HG03432 (cell line): ENCODE data around the gene OR1J1.

Experiments
- ATAC-seq: cut with Tn5 transposase; IDR thresholded peaks from one replicate; pipeline ENCODE4 v1.9.1; 2021; ENCODE audit warnings: mild to moderate bottlenecking, moderate library complexity; ENCODE audit not compliant: unreplicated experiment

Gene OR1J1, protein sequence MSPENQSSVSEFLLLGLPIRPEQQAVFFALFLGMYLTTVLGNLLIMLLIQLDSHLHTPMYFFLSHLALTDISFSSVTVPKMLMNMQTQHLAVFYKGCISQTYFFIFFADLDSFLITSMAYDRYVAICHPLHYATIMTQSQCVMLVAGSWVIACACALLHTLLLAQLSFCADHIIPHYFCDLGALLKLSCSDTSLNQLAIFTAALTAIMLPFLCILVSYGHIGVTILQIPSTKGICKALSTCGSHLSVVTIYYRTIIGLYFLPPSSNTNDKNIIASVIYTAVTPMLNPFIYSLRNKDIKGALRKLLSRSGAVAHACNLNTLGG

DNA sequence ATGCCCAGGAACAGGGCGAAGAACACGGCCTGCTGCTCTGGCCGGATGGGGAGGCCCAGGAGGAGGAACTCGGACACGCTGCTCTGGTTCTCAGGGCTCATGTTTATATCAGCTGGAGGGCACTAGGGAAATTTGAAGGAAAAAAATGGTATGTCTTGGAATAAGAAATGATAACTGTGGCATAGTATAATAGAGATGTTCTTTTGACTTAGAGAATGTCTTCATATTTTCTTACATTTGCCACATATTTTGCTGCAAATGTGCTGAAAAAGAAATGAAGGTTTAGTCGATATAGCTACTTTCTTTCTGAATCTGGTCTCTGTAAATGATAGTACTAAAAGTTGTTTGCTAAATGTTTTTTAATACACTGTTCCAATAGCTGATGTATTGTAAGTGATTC, at the start of gene OR1J1:
Gene OR1J1, minus strand, starts transcription at position 101 of the 400 bp plus-strand sequence. Its CDS starts 0 bp downstream, at position 101.
- no peak for ATAC-seq

DNA sequence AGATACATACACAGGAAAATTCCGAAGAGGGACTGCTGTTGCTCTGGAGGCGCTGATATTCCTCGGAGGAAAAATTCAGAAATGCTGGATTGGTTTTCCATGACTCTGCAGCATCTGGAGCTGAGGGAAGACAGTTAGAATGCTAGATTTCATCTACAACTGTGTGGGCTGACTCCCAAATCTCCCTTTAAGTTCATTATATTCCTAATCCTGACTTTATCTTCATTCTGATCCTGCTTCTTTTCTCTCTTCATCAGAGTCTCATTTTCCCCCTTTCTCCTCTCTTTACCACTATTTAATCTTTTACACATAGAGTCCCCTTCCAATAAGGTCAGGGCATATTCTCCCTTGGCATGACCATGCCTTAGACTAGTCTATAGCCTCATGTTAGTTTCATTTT, 49.5 kb upstream of the OR1J1 start, which contains the start of gene OR1N1:
Gene OR1N1, minus strand, starts transcription at position 101 of the 400 bp plus-strand sequence. Its CDS starts 0 bp downstream, at position 101.
- no peak for ATAC-seq

DNA sequence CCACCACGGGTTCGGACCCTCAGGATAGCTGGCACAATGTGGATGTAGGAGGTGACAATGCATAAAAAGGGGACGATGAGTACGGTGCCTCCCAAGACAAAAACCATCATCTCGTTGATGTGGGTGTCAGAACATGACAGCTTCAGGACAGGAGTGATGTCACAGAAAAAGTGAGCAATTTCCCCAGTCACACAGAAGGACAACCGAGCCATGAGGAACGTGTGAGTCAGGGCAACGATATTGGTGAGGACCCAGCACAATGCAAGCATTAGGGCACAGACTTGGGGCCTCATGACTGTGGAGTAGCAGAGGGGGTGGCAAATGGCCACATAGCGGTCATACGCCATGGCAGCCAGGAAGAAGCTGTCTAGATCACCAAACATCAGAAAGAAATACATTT, 48.9 kb upstream of the OR1J1 start:
- ATAC-seq: no peak

DNA sequence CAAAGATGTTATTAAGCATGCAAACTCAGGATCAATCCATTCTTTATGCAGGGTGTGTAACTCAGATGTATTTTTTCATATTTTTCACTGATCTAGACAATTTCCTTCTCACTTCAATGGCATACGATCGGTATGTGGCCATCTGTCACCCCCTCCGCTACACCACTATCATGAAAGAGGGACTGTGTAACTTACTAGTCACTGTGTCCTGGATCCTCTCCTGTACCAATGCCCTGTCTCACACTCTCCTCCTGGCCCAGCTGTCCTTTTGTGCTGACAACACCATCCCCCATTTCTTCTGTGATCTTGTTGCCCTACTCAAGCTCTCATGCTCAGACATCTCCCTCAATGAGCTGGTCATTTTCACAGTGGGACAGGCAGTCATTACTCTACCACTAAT, 41.6 kb upstream of the OR1J1 start:
- no peak for ATAC-seq

DNA sequence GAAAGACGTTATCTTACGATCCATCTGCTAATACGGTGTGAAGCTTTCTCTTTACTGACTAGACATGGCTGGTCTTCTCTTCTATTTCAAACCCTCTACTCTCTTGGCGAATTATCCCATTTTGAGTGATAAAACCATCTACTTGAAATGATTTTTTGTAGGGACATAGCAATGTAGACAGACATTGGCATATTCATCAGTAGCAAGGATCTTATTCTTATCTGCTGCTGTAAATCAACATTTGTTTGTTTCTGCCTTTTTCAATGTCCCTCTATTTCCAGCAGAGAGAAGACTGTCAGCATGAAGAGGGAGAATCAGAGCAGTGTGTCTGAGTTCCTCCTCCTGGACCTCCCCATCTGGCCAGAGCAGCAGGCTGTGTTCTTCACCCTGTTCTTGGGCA, 41.1 kb upstream of the OR1J1 start, which contains the start of gene OR1J4:
Gene OR1J4, plus strand, starts transcription at position 301 of the 400 bp plus-strand sequence. Its CDS starts 0 bp downstream, at position 301.
- no peak for ATAC-seq

DNA sequence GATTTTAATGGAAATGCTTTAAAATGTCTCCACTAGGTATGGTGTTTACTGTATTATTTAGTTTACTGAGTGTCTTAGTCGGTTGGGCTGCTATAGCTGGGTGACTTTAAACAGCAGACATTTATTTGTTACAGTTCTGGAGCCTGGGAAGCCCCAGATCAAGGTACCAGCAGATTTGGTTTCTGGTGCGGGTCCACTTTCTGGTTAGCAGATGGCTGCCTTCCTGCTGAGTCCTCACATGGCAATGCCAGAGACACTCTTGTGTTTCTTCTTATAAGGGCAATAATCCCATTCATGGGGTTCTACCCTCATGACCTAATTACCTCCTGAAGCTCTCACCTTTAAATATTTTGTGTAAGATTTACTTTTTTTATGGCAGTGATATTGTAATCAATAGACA, 40.5 kb upstream of the OR1J1 start:
- ATAC-seq: no peak

DNA sequence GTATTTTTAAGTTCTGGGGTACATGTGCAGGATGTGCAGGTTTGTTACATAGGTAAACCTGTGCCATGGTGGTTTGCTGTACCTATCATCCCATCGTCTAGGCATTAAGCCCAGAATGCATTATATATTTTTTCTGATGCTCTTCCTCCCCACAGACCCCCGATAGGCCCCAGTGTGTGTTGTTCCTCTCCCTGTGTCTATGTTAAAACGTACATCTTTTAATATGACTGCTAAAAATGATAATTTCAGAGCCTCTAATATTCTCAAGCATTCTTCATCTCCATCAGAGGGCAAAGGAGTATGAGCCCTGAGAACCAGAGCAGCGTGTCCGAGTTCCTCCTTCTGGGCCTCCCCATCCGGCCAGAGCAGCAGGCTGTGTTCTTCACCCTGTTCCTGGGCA, 32.8 kb upstream of the OR1J1 start, which contains the start of gene OR1J2:
Gene OR1J2, plus strand, starts transcription at position 301 of the 400 bp plus-strand sequence. Its CDS starts 0 bp downstream, at position 301.
- ATAC-seq: no peak

DNA sequence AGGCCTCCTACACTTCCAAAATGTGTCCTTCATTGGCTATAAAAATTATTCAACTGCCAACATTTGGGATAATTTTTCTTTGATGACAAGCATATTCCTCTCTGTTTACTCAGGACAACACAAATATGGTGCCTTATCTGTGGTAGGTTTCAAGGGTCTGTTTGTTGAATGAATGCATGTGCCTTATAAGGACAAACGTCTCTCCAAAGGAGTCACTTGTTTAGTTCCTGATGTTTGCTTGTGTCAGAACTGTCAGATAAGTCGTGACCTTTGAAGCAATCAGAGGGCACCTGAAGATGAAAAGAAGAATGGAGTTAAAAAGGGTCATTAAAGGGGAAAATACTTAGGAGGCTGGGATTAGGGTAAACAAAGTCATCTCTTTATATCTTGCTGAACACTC, 29.2 kb upstream of the OR1J1 start:
- ATAC-seq: no peak

DNA sequence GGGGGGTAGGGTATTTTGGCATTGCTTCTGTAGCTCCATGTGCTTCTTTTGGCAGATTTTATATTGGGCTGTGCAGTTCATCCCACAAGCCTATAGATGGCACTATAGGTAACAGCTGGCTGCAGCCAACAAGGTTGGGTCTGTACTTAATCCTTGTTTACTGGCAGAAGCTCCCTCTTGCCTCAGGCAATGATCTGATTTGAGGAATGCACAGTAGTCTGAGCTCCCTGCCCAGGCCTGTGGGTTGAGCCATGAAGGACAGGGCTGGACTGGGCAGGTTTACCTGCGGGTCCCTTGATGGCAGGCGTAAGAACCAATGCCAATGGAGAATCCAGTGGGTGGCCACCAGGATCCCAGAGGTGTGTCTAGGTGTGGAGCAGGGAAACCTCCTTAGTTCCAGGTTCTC, 21.2 kb upstream of the OR1J1 start:
- no peak for ATAC-seq

DNA sequence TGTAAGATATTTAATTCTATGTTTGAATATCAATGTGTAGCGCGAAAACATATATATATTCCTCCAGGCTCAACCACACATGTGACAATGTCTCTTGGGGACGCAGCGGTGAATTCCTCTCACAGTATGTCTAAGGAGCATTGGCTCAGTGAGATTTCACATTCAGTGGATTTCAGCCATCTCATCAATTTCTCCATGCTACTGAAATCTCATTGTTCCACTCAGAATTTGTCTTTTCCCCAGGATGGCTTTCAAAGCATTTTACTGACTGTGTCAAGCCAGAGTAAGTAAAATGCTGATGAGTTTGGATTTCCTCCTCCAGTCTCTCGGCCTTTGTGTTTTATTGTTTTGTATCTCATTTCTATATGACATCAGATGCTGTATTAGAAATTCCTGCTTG, 1.3 kb upstream of the OR1J1 start:
- ATAC-seq: no peak

DNA sequence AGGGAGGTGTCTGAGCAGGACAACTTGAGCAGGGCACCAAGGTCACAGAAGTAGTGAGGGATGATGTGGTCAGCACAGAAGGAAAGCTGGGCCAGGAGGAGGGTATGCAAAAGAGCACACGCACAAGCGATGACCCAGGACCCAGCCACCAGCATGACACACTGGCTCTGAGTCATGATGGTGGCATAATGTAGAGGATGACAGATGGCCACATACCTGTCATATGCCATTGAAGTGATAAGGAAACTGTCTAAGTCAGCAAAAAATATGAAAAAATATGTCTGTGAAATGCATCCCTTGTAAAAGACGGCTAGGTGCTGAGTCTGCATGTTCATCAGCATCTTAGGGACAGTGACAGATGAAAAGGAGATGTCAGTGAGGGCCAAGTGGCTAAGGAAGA, 380 bp downstream of the OR1J1 start:
- no peak for ATAC-seq

DNA sequence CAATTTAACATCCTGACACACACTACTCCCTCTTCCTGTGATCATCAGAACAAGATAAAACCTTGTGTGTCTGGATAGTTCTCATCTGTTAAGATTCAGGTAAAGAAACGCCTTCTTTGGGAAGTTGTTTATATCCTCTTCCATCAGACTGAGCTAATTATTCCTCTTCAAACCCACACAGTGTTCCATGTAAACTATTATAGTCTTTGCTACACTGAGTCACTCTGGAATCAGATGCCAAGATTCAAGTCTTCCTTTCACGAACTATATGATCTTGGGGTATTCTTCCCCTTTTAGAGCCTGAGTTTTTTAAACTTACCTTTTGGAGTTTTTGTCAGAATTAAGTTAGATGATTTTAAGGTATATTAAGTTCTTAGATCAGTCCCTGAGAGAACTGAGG, 2.0 kb downstream of the OR1J1 start:
- ATAC-seq: no peak

DNA sequence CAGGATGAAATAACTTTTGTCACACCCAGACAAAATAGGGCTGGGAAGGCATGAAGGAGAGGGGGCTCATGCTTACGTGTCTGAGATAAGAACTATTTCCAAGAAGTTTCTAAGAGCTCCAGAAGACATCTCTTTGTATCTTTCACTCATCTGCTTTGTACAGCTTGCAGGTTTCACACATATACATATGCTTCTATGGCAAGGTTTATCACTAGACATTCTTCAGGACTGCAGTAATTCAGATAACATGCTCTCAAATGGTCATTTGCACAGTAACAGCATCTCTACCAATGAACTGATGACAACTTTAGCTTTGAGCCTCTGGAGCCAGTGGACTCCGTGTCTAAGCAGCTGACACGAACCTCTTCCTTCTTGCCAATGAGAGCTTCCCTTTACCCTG, 3.2 kb downstream of the OR1J1 start:
- no peak for ATAC-seq

DNA sequence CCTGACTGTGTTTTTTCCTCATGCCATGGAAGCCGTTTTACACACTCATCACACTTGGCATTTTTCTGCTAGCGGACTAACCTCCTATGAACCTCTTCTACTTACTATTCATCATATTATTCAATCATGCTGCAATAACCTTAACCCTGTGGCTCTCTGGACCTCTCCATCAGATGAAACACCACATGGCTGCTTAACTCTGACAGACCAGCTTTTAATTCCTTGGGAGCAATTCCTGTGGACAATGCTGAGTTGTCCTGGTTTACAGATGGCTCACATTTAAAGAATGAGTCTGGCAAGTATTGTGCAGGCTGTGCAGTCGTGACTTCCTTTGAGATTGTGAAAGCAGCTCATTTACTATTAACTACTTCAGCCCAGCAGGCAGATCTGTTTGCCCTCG, 9.0 kb downstream of the OR1J1 start:
- no peak for ATAC-seq

DNA sequence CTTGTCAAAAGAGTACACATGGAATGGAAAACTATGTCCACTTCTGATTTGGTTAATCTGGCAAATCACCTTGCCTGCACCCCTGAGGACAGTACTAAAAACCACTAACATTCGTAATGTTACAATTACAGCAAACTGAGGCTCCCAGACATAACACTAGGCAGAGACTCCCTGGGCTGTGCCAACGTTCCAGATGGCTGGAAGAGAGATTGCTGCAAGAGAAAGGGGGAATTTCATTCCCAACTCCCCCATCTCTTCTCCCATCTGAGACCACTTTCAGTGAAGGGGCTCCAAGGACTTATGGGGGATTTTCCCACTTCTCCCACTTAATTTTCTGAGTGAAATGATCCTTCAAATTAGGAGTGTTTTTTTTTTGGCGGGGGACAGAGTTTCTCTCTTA, 11.3 kb downstream of the OR1J1 start:
- ATAC-seq: no peak

DNA sequence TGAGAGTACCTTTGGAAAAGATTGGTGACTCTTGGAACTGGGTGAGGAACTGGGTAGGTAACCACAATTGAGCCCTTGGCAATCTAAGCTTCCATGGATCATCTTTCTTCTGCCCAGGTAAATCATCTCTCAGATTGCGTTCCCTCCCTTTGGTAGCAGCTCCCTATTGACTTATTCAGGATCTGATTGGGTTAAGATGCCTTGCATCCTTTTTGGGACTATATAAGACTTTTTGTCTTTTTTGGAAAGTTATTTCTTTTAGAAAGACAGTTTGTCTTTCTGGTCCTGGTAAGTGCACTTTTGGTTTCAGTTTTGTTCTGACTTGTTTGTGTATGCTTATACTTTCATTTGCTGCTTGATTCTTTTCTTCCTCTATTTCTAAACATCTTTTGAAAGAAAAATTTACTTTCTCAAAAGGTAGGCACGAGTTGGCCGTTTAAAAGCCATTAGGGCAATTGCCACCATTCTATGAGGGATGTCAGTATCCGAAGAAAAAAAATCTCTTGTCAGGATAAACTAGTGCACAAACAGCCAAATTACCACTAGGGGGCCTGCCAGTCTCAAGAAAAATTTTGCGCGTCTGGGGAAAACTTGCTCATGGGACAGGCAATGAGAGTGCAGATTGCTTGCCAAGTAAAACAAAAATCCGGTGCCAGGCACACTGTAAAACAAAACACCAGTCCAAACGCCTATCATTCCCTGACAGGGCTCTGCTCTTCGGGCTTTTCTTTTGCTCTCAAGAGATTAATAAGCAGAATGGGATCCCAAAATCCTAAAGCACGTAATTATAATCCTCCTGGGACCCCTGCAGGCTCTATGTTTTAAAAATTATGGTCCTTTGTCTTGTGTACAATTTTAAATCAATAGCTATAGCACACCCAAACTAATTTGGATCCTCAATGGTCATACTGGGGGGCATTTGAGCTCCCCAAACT, 12.8 kb downstream of the OR1J1 start:
- peak; percentile 70 for ATAC-seq

DNA sequence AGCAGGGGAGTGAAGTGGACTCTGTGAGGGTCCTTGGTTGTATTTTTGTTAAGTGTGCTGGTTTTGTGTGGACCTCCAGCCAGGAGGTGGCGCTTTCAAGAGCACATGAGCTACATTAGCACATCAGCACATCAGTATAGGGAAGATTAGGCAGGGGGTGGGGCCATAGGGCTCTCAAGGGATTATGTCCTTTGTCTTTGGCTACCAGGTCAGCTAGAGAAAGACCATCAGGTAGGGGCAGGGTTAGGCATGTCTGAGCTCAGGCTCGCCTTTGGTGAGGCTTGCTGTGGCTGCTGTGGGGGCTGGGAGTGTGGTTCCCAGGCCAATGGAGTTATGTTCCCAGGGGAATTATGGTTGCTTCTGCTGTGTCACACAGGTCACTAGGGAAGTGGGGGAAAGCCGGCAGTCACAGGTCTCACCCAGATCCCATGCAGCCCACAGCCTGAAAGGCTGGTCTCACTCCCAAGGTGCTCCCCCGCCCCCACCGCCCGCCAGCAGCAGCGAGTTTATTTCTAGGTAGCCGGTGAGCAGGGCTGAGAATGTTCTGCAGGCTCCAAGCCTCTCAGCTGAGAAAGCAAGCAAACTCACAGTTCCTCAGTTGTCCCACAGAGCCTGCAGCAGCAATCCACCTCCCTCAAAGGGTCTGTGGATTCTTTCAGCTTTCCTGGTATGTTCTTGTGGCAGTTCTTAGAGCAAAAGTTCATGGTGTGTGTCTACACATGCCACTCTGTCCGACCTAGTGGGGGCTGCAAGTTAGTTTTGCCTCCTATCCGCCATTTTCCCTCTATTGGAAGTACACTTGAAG, 13.7 kb downstream of the OR1J1 start:
- peak; percentile 79 for ATAC-seq

DNA sequence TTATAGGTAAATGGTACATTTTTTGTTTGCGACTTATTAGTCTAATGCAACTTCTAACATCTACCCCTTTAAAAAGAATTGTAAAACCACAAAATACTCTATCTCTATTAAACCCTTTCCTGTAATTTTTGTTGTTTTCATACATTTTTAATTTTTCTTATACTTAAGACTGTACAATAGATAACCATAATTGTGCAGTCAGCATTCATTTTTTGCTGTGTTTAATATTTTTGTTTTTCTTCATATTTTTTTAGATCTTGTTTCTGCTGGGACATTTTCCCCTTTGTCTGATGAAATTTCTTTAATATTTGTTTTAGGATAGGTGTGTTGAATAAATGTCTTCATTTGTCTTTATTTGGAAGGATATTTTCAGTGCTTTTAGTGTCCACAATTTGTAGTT, 19.9 kb downstream of the OR1J1 start:
- no peak for ATAC-seq

DNA sequence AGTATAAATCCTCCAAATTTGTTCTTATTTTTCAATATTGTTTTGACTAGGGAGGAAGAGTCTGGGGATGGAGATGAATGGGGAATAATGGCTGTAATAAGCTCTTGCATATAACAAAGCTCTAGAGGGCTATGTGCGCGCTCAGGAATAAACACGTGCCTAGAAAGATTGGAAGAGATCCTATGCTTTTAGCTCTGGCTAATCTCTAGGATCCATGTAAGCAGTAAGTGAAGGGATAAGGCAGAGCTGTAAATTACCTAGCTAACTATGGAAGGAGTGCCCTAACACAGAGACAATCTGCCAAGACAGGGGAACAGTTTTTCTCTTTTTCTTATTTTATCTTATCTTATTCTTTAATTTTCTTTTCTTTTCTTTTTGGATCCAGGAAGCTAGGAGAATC, 21.6 kb downstream of the OR1J1 start:
- ATAC-seq: no peak

DNA sequence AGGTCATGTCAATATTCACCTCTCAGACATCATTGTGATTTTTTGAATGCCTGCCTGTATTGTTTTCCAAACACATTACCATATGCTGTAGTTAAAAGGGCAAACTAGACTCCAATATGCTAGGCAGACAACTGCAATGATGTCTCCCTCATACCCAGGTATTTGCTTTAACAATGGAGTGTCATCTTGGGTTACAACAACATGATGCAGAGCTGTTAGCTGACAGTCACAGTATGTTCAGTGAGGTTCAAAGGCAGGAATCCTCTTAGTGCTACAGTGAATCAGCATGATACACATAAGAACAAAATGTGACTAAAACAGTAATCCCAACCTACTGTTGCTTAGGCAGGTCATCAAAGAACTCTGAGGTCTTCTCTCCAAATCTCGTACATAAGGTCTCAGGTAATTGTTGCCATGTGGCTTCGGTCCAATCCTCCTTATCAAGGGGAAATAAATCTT, 24.0 kb downstream of the OR1J1 start:
- ATAC-seq: no peak
